Activated T-cell treated with anti-CD3 and anti-CD28 coated beads for 24 hours (primary cell): ENCODE measurements around the gene UBR4.

Experiments used
- DNase-seq: peaks from one replicate; pipeline ENCODE4 v3.0.0-alpha.2; 2020; ENCODE audit warnings: low read depth

UBR4 gene

GRCh38 chr1:19055001-19055400, 155.1 kb downstream of the UBR4 start:
- DNase-seq: no peak

DNA sequence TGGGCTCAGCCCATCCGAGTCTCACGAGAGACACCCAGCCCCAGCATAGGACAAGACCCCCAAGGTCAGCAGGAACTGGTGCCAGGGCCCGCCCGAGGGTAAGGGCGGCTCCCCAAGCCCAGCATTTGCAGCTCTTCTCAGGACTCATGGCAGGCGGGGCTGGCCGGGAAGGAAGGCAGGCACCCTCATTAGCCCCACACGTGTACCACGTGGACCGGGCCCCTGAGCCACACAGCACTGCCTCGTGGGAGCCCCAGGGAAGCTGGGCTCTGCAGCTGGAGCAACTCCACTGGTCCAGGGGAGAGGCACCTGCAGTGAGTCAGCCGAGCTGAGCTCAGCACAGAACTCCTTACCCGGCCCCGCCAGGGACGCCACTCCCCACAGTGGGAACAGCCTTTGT, 155.8 kb downstream of the UBR4 start:
- DNase-seq: no peak

DNA sequence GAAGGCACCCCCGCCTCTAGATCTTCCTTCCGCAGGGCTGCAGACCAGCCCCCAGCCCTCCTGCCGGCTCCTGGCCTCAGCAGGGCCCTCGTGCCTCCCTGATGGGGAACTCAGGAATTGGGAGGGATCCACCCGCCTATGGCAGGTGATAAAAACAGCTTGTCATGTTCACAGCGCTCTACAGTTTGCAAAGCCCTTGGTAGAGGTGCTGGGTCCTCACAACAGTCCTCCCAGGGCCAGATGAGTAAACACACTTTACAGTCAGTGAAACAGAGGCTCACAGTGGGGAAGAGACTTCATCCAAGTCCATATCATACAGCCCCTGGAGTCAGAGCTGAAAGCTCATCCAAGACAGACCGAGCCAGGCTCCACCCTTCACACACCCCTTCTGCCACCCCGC, 156.6 kb downstream of the UBR4 start:
- no peak for DNase-seq

DNA sequence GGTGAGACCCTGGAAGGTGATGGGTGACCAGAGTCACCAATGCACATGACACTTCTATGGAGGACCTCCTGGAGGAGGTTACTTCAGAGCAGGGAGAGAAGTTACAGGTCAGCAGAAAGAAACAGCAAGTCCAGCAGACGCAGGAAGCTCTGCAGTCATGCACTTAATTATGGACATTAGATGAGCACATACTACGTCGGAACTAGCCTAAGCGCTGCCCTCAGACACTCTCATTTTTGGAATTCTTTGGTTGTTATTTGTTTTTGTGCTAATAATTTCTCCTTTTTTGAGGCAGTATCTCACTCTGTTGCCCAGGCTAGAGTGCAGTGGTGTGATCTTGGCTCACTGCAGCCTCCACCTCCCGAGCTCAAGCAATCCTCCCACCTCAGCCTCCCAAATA, 160.3 kb downstream of the UBR4 start:
- DNase-seq: no peak

GRCh38 chr1:19049128-19049768, 160.8 kb downstream of the UBR4 start:
- DNase-seq: no peak

- DNase-seq: no peak
Measured at GRCh38 chr1:19046972-19047731, 162.9 kb downstream of the UBR4 start.

- DNase-seq: no peak
Measured at GRCh38 chr1:19045898-19046880, 163.9 kb downstream of the UBR4 start.

- DNase-seq: no peak
Measured at GRCh38 chr1:19044975-19045831, 164.9 kb downstream of the UBR4 start.

- DNase-seq: no peak
Measured at GRCh38 chr1:19044471-19044870, 165.6 kb downstream of the UBR4 start.

DNA sequence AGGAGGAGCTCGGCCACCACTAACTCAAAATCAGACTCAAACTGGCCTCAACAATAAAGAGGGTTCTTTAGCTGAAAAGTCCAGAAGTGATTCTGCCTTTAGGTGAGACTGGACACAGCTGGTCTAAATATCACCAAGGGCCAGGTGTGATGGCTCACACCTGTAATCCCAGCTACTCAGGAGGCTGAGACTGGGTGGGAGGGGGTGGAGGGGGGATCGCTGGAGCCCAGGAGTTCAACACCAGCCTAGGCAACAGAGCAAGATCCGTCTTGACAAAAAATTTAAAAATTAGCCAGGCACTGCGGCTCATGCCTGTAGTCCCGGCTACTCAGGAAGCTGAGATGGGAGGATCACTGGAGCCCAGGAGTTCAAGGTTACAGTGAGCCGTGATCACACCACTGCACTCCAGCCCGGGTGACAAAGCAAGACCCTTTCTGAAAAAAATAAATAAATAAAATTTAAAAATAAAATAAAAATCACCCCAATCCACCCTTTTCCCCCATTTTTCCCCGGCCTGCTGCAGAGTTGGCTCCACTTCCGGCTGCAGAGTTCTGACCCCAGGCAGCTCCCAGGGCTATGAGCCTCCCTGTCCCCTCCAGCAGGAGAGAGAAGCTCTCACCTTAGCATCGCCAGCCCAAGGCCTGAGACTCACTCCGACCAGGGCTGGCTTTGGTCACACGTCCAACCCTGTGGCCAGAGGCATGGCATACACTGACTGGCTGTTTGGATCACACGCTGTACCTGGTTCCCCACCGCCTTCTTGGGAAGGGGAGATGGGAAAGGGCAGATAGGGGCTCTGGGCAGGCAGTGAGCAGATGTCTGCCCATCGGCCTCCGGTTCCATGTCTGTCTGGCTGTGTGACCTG, 166.3 kb downstream of the UBR4 start:
- no peak for DNase-seq

DNA sequence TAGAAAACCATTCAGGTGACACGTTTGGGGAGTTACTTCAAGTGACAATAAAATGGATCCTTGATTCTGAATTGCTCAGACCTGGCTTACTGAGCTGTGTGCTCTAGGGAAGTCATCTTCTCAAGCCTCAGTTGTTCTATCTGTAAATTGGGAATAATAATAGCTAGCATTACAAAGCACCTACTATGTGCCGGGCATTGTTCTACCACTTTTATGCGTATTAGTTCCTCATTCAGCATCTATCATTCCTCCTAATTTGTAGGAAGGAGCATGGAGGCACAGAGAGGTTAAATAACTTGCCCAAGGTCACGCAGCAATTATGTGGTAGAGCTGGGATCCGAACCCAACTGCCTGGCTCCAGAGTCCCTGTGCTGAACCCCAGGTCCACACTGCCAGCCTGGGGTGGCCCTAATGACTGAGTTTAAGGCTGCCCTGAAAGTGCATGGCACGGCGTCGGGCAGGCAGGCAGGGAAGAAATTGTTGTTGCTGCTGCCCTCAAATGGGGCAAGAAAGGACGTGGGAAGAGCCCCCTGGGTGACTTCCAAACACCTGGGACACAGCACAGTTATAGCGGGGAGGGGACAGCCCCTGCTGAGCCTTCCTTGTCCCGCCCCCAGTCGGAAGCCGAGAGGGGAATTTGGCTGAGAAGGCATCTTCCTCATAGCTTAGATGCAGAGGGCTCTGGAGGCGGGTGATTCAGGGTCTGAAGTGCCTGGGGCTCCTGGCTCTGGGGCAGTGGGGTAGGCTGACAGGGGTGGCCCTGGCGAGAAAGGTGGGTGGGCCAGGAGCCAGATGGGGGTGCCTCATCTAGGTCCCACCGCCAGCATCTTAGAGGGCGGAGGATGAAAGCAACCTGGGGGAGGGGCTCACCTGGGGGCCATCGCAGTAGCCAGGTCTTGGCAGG, 167.1 kb downstream of the UBR4 start:
- no peak for DNase-seq

DNA sequence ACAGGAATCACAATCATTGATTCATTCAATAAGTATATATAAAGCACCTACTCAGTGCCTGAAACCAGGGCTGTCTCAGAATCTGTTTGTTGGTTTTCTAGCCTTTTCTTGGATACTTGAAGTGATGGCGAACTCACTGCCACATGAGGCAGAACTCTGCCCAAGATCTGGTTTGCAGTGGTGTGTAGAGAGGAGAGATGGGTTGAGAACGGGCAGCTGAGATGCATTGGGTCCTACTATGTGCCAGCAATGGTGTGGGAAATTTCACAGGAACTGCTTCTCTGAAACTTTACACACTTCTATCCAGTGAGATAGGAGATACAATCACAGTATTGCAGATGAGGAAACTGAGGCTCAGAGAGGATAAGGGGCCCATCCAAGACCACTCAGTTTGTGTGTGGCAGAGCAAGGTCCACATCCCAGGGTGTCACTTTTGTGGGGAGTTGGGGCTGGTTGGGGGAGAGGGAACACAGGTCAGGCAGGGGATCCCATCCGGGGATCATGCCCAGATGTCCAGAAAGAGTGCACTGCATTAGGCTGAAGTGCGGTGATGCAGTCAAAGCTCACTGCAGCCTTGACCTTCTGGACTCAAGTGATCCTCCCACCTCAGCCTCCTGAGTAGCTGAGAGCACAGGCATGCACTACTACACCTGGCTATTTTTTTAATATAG, 169.9 kb downstream of the UBR4 start:
- DNase-seq: no peak

- no peak for DNase-seq
Measured at GRCh38 chr1:19038732-19039131, 171.3 kb downstream of the UBR4 start.

GRCh38 chr1:19038096-19038495, 172.0 kb downstream of the UBR4 start:
- no peak for DNase-seq

GRCh38 chr1:19037659-19038058, 172.4 kb downstream of the UBR4 start:
- no peak for DNase-seq

DNA sequence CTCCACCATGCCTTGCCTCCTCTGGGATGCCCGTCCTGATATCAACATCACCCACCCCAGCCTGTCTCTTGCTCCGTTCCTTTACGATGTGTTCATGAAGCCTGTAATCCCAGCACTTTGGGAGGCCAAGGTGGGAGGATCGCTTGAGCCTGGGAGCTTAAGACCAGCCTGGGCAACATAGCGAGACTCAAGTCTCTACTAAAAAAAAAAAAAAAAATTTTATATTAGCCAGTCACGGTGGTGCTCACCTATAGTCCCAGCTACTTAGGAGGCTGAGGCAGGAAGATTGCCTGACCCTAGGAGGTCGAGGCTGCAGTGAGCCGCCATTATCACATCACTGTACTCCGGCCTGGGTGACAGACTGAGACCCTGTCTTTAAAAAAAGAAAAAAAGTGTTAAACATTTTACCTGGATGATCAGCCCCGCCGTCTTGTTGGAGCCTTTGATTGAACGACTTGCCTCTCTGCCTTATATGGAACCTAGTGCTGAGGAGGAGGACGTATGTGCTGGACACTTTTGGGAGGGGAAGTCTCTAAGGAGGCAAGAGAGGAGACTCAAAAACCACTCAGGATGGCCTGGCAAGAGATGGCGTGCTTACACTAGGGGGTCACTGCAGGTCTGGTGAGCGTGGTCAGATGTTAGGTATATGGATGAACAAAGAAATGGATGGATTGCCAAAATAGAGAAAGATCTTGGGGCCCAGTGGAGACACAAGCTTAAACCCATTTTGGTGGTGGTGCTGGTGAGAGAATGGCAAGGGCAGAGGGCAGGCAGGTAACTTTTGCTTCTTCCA, 173.1 kb downstream of the UBR4 start:
- DNase-seq: no peak

DNA sequence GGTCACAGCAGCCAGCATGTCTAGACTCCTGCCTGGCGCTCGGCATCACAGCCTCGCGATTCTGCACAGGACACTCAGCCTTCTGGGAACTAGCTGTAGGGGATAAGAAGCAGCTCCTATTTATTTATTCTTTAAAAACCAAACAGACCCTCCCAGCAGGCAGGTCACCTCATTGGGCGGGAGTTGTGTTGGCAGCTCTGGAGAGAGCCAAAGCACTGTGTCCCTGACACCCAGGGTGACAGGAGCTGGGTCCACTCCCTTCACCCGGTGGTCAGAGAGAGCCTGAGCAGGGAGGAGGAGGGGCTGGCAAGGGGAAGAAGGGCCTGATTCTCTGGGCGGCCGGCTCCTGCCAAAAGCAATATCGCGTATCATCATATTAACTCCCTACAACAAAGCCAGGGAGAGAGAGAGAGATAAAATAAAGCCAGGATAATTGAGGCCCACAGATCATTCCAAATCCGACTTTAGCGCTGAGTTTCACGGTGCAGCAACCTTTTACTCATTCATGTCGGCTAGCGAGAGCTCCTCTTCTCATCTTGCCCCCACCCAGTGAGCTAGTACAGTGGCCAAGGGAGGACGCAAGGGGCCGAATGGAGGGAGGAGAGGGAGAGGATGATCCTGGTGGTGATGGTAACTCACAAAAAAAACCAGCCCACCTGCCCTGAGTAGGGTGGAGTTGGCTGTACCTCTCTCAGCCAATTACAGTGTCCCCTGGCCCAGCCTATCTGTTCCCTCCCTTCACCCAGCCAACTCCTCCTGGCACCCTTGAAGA, 173.8 kb downstream of the UBR4 start:
- no peak for DNase-seq
